ENCODE measurements around the gene CTAGE9. TPM values are rescaled to one million over a fixed set of nuclear protein-coding genes. Genes with fewer than 3 reads are reported as not detected.
"Not testable (repeated sequence)": the region's sequence is repeated elsewhere in the genome, so short reads cannot be mapped to it uniquely, and the experiment has no call there.

CTAGE9 gene
- total RNA-seq, result not detected

DNA sequence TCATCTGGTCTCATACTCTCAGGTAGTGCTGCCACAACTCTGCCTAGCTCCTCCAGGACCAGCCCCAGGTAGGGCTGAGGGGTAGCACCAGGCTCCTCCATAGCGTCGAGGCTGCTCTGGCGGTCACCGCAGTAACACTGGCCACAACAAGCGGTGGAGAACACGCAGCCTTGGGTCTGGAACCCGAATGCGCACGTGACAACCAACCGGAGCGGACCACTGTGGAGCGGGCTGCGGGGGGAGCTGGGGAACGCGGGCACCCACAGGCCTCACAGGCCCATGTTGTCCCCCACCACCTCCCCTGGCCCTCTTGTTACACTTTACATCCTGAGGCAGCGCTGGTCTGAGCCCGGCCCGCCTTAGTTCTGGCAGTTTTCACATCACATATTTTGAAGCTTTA lies at the start of gene CTAGE9:
Gene CTAGE9, minus strand, starts transcription at position 101 of the 400 bp plus-strand sequence. Its CDS starts 0 bp downstream, at position 101.
- H3K9me3 ChIP-seq; H3K4me1 ChIP-seq; DNase-seq; H3K4me3 ChIP-seq; intact Hi-C loops (cut with DNase I; ENCODE audit: low total_unique reads); ATAC-seq; in situ Hi-C loops (cut with MboI; ENCODE audit: low sequenced_read_pairs in 4 of 4); H3K27me3 ChIP-seq; H3K27ac ChIP-seq; H3K36me3 ChIP-seq: not testable (repeated sequence)

DNA sequence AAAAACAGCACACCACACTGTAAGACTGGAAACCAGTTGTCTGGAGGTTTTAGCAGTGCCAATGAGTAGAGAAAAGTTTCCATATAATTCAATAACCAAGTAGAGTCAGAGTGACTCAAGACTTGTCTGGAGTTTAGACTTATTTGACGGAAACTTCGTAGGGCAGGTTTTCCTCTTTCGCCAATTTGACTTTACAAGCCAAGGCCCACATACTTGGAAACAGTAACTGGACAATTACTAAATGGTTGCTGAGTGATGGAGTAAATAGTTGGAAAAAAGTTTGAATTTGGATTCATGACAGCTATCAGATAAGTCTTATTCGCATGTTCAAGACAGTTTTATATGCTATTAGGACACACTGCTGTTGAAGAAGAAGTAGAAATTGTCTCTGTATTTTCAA lies 48.1 kb upstream of the CTAGE9 start:
- in situ Hi-C loops (cut with MboI; ENCODE audit: low sequenced_read_pairs in 4 of 4) (no loop called here), intact Hi-C loops (cut with DNase I; ENCODE audit: low total_unique reads) (no loop called here)
- no peak for TF ChIP-seq POLR2A (IDR thresholded peaks at IDR 0.05)
- TF ChIP-seq, protein P1, sequence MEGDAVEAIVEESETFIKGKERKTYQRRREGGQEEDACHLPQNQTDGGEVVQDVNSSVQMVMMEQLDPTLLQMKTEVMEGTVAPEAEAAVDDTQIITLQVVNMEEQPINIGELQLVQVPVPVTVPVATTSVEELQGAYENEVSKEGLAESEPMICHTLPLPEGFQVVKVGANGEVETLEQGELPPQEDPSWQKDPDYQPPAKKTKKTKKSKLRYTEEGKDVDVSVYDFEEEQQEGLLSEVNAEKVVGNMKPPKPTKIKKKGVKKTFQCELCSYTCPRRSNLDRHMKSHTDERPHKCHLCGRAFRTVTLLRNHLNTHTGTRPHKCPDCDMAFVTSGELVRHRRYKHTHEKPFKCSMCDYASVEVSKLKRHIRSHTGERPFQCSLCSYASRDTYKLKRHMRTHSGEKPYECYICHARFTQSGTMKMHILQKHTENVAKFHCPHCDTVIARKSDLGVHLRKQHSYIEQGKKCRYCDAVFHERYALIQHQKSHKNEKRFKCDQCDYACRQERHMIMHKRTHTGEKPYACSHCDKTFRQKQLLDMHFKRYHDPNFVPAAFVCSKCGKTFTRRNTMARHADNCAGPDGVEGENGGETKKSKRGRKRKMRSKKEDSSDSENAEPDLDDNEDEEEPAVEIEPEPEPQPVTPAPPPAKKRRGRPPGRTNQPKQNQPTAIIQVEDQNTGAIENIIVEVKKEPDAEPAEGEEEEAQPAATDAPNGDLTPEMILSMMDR (IDR thresholded peaks at IDR 0.05 in 4 of 5, conservative IDR thresholded peaks at IDR 0.05 in 1 of 5), result no peak
- Histone ChIP-seq H3K27me3 (no peaks in the 10 kb centered on the region), H3K4me3 (no peak overlapping the region), H3K9me3 (no peaks in the 10 kb centered on the region), H3K27ac (no peak overlapping the region), H3K36me3 (no peaks in the 10 kb centered on the region), H3K4me1 (peaks cover 0 to 1% of the 10 kb centered on the region in 2 donors)
- ATAC-seq, result no peak
- DNase-seq, result no peak

GRCh38 chr6:131756039-131756438 lies 45.2 kb upstream of the CTAGE9 start:
- intact Hi-C loops (cut with DNase I; ENCODE audit: low total_unique reads), result no loop called here
- H3K9me3 ChIP-seq, result no peaks in the 10 kb centered on the region
- no peak overlapping the region for H3K27ac ChIP-seq
- peaks cover 0 to 2% of the 10 kb centered on the region in 2 donors for H3K4me1 ChIP-seq
- TF ChIP-seq, protein P1 (IDR thresholded peaks at IDR 0.05 in 4 of 5, conservative IDR thresholded peaks at IDR 0.05 in 1 of 5), result no peak
- no peak for TF ChIP-seq POLR2A (IDR thresholded peaks at IDR 0.05)
- H3K36me3 ChIP-seq, result no peaks in the 10 kb centered on the region
- in situ Hi-C loops (cut with MboI; ENCODE audit: low sequenced_read_pairs in 4 of 4), result no loop called here
- H3K4me3 ChIP-seq, result no peak overlapping the region
- DNase-seq (no peak), ATAC-seq (no peak)
- no peaks in the 10 kb centered on the region for H3K27me3 ChIP-seq

- DNase-seq, result no peak
- H3K36me3 ChIP-seq, result no peaks in the 10 kb centered on the region
- TF ChIP-seq, protein P1 (IDR thresholded peaks at IDR 0.05 in 4 of 5, conservative IDR thresholded peaks at IDR 0.05 in 1 of 5), result no peak
- TF ChIP-seq POLR2A (IDR thresholded peaks at IDR 0.05), result no peak
- in situ Hi-C loops (cut with MboI; ENCODE audit: low sequenced_read_pairs in 4 of 4), result no loop called here
- H3K27ac ChIP-seq, result no peak overlapping the region
- no peak for ATAC-seq
- peaks cover 0 to 2% of the 10 kb centered on the region in 2 donors for H3K4me1 ChIP-seq
- H3K9me3 ChIP-seq, result no peaks in the 10 kb centered on the region
- intact Hi-C loops (cut with DNase I; ENCODE audit: low total_unique reads), result no loop called here
- H3K27me3 ChIP-seq, result no peaks in the 10 kb centered on the region
- no peak overlapping the region for H3K4me3 ChIP-seq
These were observed 44.8 kb upstream of the CTAGE9 start for GRCh38 chr6:131755597-131755996.

GRCh38 chr6:131754715-131755567 lies 44.1 kb upstream of the CTAGE9 start:
- Histone ChIP-seq H3K27me3 (no peaks in the 10 kb centered on the region), H3K27ac (no peak overlapping the region), H3K9me3 (no peaks in the 10 kb centered on the region), H3K36me3 (no peaks in the 10 kb centered on the region), H3K4me3 (no peak overlapping the region), H3K4me1 (peaks cover 0 to 4% of the 10 kb centered on the region in 2 donors)
- DNase-seq, result no peak
- TF ChIP-seq, protein P1 (IDR thresholded peaks at IDR 0.05 in 4 of 5, conservative IDR thresholded peaks at IDR 0.05 in 1 of 5), result no peak
- no peak for TF ChIP-seq POLR2A (IDR thresholded peaks at IDR 0.05)
- intact Hi-C loops (cut with DNase I; ENCODE audit: low total_unique reads) (no loop called here), in situ Hi-C loops (cut with MboI; ENCODE audit: low sequenced_read_pairs in 4 of 4) (no loop called here)
- no peak for ATAC-seq

Measured in gastrocnemius medialis (tissue), 4 donors.